Measurements from ENCODE around the gene ALK. TPM values are rescaled to one million over a fixed set of nuclear protein-coding genes. Genes with fewer than 3 reads are reported as not detected.

Gene ALK
- polyA plus RNA-seq, 4 donors = 0.04 to 0.98 TPM; not detected in 2

GRCh38 chr2:29526587-29527586, 394.5 kb downstream of the ALK start:
- Histone ChIP-seq H3K36me3 (ENCODE audit: control insufficient read depth in 3 of 3, insufficient read depth in 2 of 3, low read depth in 1 of 3, low read length in 3 of 3) (no peaks in the 10 kb centered on the region), H3K27ac (ENCODE audit: low read depth in 1 of 3, low read length in 2 of 3) (no peak overlapping the region), H3K9me3 (ENCODE audit: control insufficient read depth in 2 of 2, insufficient read depth in 1 of 2, low read depth in 1 of 2, low read length in 1 of 2) (no peaks in the 10 kb centered on the region), H3K4me1 (ENCODE audit: control insufficient read depth in 3 of 3, insufficient read depth in 2 of 3, low read depth in 1 of 3, low read length in 2 of 3) (no peaks in the 10 kb centered on the region), H3K4me3 (ENCODE audit: low read depth in 1 of 3, low read length in 3 of 3) (no peak overlapping the region), H3K27me3 (ENCODE audit: control insufficient read depth in 3 of 3, insufficient read depth in 3 of 3, low read length in 3 of 3) (no peaks in the 10 kb centered on the region)
- FAIRE-seq (no peak), DNase-seq (peak in 1 of 2 donors; percentile 2)
- WGBS, 3 donors = 40 to 87% (median 54%) methylated on average over 7 of the region's 7 CpGs

GRCh38 chr2:29525921-29526320, 395.5 kb downstream of the ALK start:
- 83 to 90% (median 85%) methylated on average over 2 of the region's 2 CpGs for WGBS, 3 donors
- Histone ChIP-seq H3K4me1 (ENCODE audit: control insufficient read depth in 3 of 3, insufficient read depth in 2 of 3, low read depth in 1 of 3, low read length in 2 of 3) (no peaks in the 10 kb centered on the region), H3K27me3 (ENCODE audit: control insufficient read depth in 3 of 3, insufficient read depth in 3 of 3, low read length in 3 of 3) (no peaks in the 10 kb centered on the region), H3K4me3 (ENCODE audit: low read depth in 1 of 3, low read length in 3 of 3) (no peak overlapping the region), H3K9me3 (ENCODE audit: control insufficient read depth in 2 of 2, insufficient read depth in 1 of 2, low read depth in 1 of 2, low read length in 1 of 2) (no peaks in the 10 kb centered on the region), H3K36me3 (ENCODE audit: control insufficient read depth in 3 of 3, insufficient read depth in 2 of 3, low read depth in 1 of 3, low read length in 3 of 3) (no peaks in the 10 kb centered on the region), H3K27ac (ENCODE audit: low read depth in 1 of 3, low read length in 2 of 3) (no peak overlapping the region)
- no peak for DNase-seq
- FAIRE-seq = no peak

GRCh38 chr2:29524652-29525051, 396.7 kb downstream of the ALK start:
- Histone ChIP-seq H3K4me3 (ENCODE audit: low read depth in 1 of 3, low read length in 3 of 3) (no peak overlapping the region), H3K27ac (ENCODE audit: low read depth in 1 of 3, low read length in 2 of 3) (no peak overlapping the region), H3K9me3 (ENCODE audit: control insufficient read depth in 2 of 2, insufficient read depth in 1 of 2, low read depth in 1 of 2, low read length in 1 of 2) (no peaks in the 10 kb centered on the region), H3K27me3 (ENCODE audit: control insufficient read depth in 3 of 3, insufficient read depth in 3 of 3, low read length in 3 of 3) (no peaks in the 10 kb centered on the region), H3K36me3 (ENCODE audit: control insufficient read depth in 3 of 3, insufficient read depth in 2 of 3, low read depth in 1 of 3, low read length in 3 of 3) (no peaks in the 10 kb centered on the region), H3K4me1 (ENCODE audit: control insufficient read depth in 3 of 3, insufficient read depth in 2 of 3, low read depth in 1 of 3, low read length in 2 of 3) (no peaks in the 10 kb centered on the region)
- 79 to 91% (median 82%) methylated on average over 1 of the region's 1 CpG for WGBS, 3 donors
- FAIRE-seq (no peak), DNase-seq (no peak)

DNA sequence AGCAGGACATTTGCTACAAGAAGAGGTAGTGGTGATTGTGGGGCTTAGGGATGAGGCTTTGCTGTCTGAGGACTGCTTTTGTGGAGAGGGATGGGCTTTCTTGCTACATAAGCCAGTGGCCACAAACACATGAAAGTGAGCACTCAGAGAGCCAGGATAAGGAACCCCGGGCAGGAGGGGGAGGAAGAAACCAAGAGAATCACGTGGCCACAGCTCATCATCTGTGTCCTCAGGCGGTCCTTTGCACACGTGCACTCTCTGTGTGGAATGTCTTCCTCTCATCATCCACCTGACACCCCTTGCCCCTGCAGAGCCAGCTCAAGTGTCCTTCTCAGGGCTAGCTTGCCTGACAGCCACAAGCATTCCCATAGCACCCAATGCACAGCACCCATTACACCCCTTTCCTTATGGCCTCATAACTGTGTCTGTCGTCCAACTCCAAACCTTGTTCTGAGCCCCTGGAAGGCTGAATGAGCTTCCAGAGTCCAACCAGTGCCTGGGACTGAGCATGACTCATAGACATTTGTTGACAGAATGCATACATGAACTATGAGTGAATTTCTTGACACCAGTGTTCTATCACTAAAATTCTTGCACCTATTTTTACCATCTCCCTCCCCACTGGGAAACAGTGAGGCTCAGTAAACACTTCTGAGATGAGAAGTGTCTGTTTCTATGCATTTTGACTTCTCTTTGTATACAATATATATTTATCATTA, 398.3 kb downstream of the ALK start:
- Histone ChIP-seq H3K27ac (ENCODE audit: low read depth in 1 of 3, low read length in 2 of 3) (no peak overlapping the region), H3K27me3 (ENCODE audit: control insufficient read depth in 3 of 3, insufficient read depth in 3 of 3, low read length in 3 of 3) (no peaks in the 10 kb centered on the region), H3K36me3 (ENCODE audit: control insufficient read depth in 3 of 3, insufficient read depth in 2 of 3, low read depth in 1 of 3, low read length in 3 of 3) (no peaks in the 10 kb centered on the region), H3K4me1 (ENCODE audit: control insufficient read depth in 3 of 3, insufficient read depth in 2 of 3, low read depth in 1 of 3, low read length in 2 of 3) (no peaks in the 10 kb centered on the region), H3K9me3 (ENCODE audit: control insufficient read depth in 2 of 2, insufficient read depth in 1 of 2, low read depth in 1 of 2, low read length in 1 of 2) (no peaks in the 10 kb centered on the region), H3K4me3 (ENCODE audit: low read depth in 1 of 3, low read length in 3 of 3) (no peak overlapping the region)
- WGBS, 3 donors = 53 to 60% (median 56%) methylated on average over 4 to 5 of the region's 5 CpGs
- FAIRE-seq = no peak
- no peak for DNase-seq

- Histone ChIP-seq H3K27me3 (ENCODE audit: control insufficient read depth in 3 of 3, insufficient read depth in 3 of 3, low read length in 3 of 3) (no peaks in the 10 kb centered on the region), H3K36me3 (ENCODE audit: control insufficient read depth in 3 of 3, insufficient read depth in 2 of 3, low read depth in 1 of 3, low read length in 3 of 3) (no peaks in the 10 kb centered on the region), H3K27ac (ENCODE audit: low read depth in 1 of 3, low read length in 2 of 3) (no peak overlapping the region), H3K4me3 (ENCODE audit: low read depth in 1 of 3, low read length in 3 of 3) (no peak overlapping the region), H3K4me1 (ENCODE audit: control insufficient read depth in 3 of 3, insufficient read depth in 2 of 3, low read depth in 1 of 3, low read length in 2 of 3) (no peaks in the 10 kb centered on the region), H3K9me3 (ENCODE audit: control insufficient read depth in 2 of 2, insufficient read depth in 1 of 2, low read depth in 1 of 2, low read length in 1 of 2) (no peaks in the 10 kb centered on the region)
- WGBS, 3 donors = 80 to 88% (median 85%) methylated on average over 5 of the region's 5 CpGs
- no peak for DNase-seq
- no peak for FAIRE-seq
Measured at GRCh38 chr2:29520001-29520400, 401.4 kb downstream of the ALK start.

- Histone ChIP-seq H3K9me3 (ENCODE audit: control insufficient read depth in 2 of 2, insufficient read depth in 1 of 2, low read depth in 1 of 2, low read length in 1 of 2) (no peaks in the 10 kb centered on the region), H3K27me3 (ENCODE audit: control insufficient read depth in 3 of 3, insufficient read depth in 3 of 3, low read length in 3 of 3) (no peaks in the 10 kb centered on the region), H3K4me1 (ENCODE audit: control insufficient read depth in 3 of 3, insufficient read depth in 2 of 3, low read depth in 1 of 3, low read length in 2 of 3) (no peaks in the 10 kb centered on the region), H3K36me3 (ENCODE audit: control insufficient read depth in 3 of 3, insufficient read depth in 2 of 3, low read depth in 1 of 3, low read length in 3 of 3) (no peaks in the 10 kb centered on the region), H3K27ac (ENCODE audit: low read depth in 1 of 3, low read length in 2 of 3) (no peak overlapping the region), H3K4me3 (ENCODE audit: low read depth in 1 of 3, low read length in 3 of 3) (no peak overlapping the region)
- FAIRE-seq = no peak
- 85 to 89% (median 85%) methylated on average over 3 of the region's 3 CpGs for WGBS, 3 donors
- DNase-seq = no peak
Measured at GRCh38 chr2:29519338-29519925, 402.0 kb downstream of the ALK start.

DNA sequence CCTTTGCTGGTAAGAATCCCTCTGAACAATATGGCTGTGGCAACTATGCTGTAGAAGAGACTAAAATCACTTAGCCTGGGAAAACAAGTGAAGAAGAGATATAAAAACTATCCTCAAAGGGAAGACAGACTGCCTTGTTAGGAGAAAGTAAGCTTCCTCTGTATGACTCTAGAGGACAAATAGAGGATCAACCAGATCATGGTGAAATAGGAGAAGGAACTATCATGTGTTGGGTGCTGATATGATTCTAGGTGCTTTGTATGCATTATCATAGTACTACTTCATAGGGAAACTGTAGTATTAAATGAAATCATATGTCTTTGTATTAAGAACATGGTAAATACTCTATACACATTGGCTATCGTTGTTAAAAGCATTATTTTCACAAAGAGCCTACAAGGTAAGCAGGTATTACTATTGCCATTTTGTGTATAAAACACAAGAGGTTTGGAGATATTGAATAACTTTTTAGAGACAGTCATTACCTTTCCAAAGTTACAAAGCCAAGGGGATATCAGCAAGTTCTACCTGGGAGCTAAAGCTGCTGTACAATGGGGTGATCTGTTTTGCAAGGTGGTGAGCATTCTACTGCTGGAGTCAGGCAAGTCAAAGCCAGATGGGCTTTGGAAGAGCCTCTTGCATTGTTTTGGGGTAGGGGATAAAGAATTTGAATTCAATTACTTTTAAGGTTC, 402.6 kb downstream of the ALK start:
- no peak overlapping the region for H3K4me3 ChIP-seq (ENCODE audit: low read depth in 1 of 3, low read length in 3 of 3)
- no peaks in the 10 kb centered on the region for H3K4me1 ChIP-seq (ENCODE audit: control insufficient read depth in 3 of 3, insufficient read depth in 2 of 3, low read depth in 1 of 3, low read length in 2 of 3)
- H3K9me3 ChIP-seq (ENCODE audit: control insufficient read depth in 2 of 2, insufficient read depth in 1 of 2, low read depth in 1 of 2, low read length in 1 of 2) = no peaks in the 10 kb centered on the region
- DNase-seq = no peak
- 85 to 93% (median 88%) methylated on average over 1 of the region's 1 CpG for WGBS, 3 donors
- H3K36me3 ChIP-seq (ENCODE audit: control insufficient read depth in 3 of 3, insufficient read depth in 2 of 3, low read depth in 1 of 3, low read length in 3 of 3) = no peaks in the 10 kb centered on the region
- no peak for FAIRE-seq
- H3K27ac ChIP-seq (ENCODE audit: low read depth in 1 of 3, low read length in 2 of 3) = no peak overlapping the region
- no peaks in the 10 kb centered on the region for H3K27me3 ChIP-seq (ENCODE audit: control insufficient read depth in 3 of 3, insufficient read depth in 3 of 3, low read length in 3 of 3)

DNA sequence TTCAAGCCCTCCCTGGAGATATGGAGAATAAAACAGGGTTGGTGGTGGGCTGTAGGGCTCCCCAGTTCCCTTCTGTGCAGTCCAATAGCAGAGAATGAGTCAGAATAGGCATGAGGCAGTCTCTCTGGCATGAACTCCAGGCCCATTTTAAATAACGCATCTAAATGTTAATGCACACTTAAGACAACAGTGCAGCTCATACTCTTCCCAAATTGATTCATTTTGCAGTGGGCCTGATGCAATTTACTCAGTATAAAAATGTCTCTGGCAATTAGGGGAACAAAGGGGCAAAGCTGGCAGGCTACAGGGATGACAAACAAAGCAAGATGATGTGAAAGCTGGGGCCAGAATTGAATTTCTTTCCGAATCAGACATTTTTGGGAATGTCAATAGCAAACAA, 403.4 kb downstream of the ALK start:
- no peaks in the 10 kb centered on the region for H3K4me1 ChIP-seq (ENCODE audit: control insufficient read depth in 3 of 3, insufficient read depth in 2 of 3, low read depth in 1 of 3, low read length in 2 of 3)
- H3K27me3 ChIP-seq (ENCODE audit: control insufficient read depth in 3 of 3, insufficient read depth in 3 of 3, low read length in 3 of 3) = no peaks in the 10 kb centered on the region
- no peak overlapping the region for H3K4me3 ChIP-seq (ENCODE audit: low read depth in 1 of 3, low read length in 3 of 3)
- H3K27ac ChIP-seq (ENCODE audit: low read depth in 1 of 3, low read length in 2 of 3) = no peak overlapping the region
- DNase-seq (no peak), FAIRE-seq (no peak)
- H3K36me3 ChIP-seq (ENCODE audit: control insufficient read depth in 3 of 3, insufficient read depth in 2 of 3, low read depth in 1 of 3, low read length in 3 of 3) = no peaks in the 10 kb centered on the region
- 87 to 94% (median 90%) methylated on average over 2 of the region's 2 CpGs for WGBS, 3 donors
- no peaks in the 10 kb centered on the region for H3K9me3 ChIP-seq (ENCODE audit: control insufficient read depth in 2 of 2, insufficient read depth in 1 of 2, low read depth in 1 of 2, low read length in 1 of 2)
